IMR-90 (cell line): Measurements from ENCODE around the gene ZDBF2. TPM values are rescaled to one million over a fixed set of nuclear protein-coding genes. Genes with fewer than 3 reads are reported as not detected.
"Not testable (repeated sequence)": the region's sequence is repeated elsewhere in the genome, so short reads cannot be mapped to it uniquely, and the experiment has no call there.

Source experiments
- ATAC-seq: fragments of 200-7000 bp; cut with Tn5 transposase; 2 replicates; pipeline ENCODE4 v1.9.1; 2020; ENCODE audit warnings: low read depth, mild to moderate bottlenecking, moderate library complexity
- BruUV-seq: library from RNA; stranded (reverse); fragments of 400-500 nt; replicated peaks from 2 replicates; lab custom pipeline; 2021; lab: Mats Ljungman, UMichigan
- CTCF ChIA-PET: fragments of 300-600 bp; formaldehyde crosslinking; extraction: SDS; loops from one replicate; lab custom pipeline; 2021; ENCODE audit warnings: antibody characterized with exemption; lab: Yijun Ruan, JAX
- POLR2A ChIA-PET: fragments of 300-600 bp; sonication (Branson Sonifier 250); formaldehyde crosslinking; loops from one replicate; lab custom pipeline; 2022; ENCODE audit warnings: antibody characterized with exemption; ENCODE audit not compliant: unreplicated experiment; lab: Charles Lee
- DNase-seq: peaks from one replicate; pipeline ENCODE4 v3.0.0; 2013
- H2AFZ ChIP-seq: replicated peaks from 2 replicates; pipeline ENCODE3; 2013; ENCODE audit warnings: low read length, mild to moderate bottlenecking; ENCODE audit not compliant: poor library complexity
- H2AK5ac ChIP-seq: 2 replicates; pipeline ENCODE4 v1.6.1; 2013; ENCODE audit warnings: low read depth, low read length, inconsistent platforms
- H2AK9ac ChIP-seq: replicated peaks from 2 replicates; pipeline ENCODE3; 2013; ENCODE audit warnings: mild to moderate bottlenecking, low read depth, low read length, moderate library complexity; ENCODE audit not compliant: poor library complexity
- H2BK120ac ChIP-seq: 2 replicates; pipeline ENCODE4 v1.6.1; 2013; ENCODE audit warnings: low read depth, low read length, inconsistent platforms
- H2BK15ac ChIP-seq: 3 replicates; pipeline ENCODE4 v1.6.1; 2013; ENCODE audit warnings: low read depth, low read length, inconsistent platforms
- H2BK20ac ChIP-seq: 2 replicates; pipeline ENCODE4 v1.6.1; 2013; ENCODE audit warnings: low read depth, mild to moderate bottlenecking, inconsistent platforms, low read length, moderate library complexity
- H2BK5ac ChIP-seq: 2 replicates; pipeline ENCODE4 v1.6.1; 2013; ENCODE audit warnings: mild to moderate bottlenecking, low read depth, low read length, inconsistent platforms; ENCODE audit not compliant: poor library complexity, severe bottlenecking
- H3K14ac ChIP-seq: replicated peaks from 2 replicates; pipeline ENCODE4 v1.6.1; 2013; ENCODE audit warnings: low read depth, low read length, inconsistent platforms
- H3K18ac ChIP-seq: 2 replicates; pipeline ENCODE4 v1.6.1; 2013; ENCODE audit warnings: low read depth, low read length, control low read depth
- H3K23ac ChIP-seq: 2 replicates; pipeline ENCODE4 v1.6.1; 2013; ENCODE audit warnings: low read depth, low read length, inconsistent platforms
- H3K27ac ChIP-seq: 2 replicates; pipeline ENCODE4 v1.5.1; 2013; ENCODE audit warnings: mild to moderate bottlenecking, control low read depth, low read length; ENCODE audit not compliant: insufficient read depth
- H3K27me3 ChIP-seq: 2 replicates; pipeline ENCODE4 v1.6.1; 2013; ENCODE audit warnings: low read length; ENCODE audit not compliant: control insufficient read depth, insufficient read depth
- H3K36me3 ChIP-seq: 2 replicates; pipeline ENCODE4 v1.6.1; 2013; ENCODE audit warnings: low read length, mixed read lengths; ENCODE audit not compliant: control insufficient read depth, insufficient read depth
- H3K4ac ChIP-seq: 2 replicates; pipeline ENCODE4 v1.6.1; 2013; ENCODE audit warnings: low read depth, low read length, inconsistent platforms
- H3K4me1 ChIP-seq: 2 replicates; pipeline ENCODE4 v1.6.1; 2013; ENCODE audit warnings: low read length, mixed read lengths; ENCODE audit not compliant: control insufficient read depth, insufficient read depth
- H3K4me2 ChIP-seq: 2 replicates; pipeline ENCODE4 v1.6.1; 2013; ENCODE audit warnings: low read depth, mild to moderate bottlenecking, control low read depth, low read length, moderate library complexity
- H3K4me3 ChIP-seq: 2 replicates; pipeline ENCODE4 v1.5.1; 2013; ENCODE audit warnings: low read depth, mild to moderate bottlenecking, control low read depth, low read length, moderate library complexity; ENCODE audit not compliant: insufficient read depth
- H3K56ac ChIP-seq: 2 replicates; pipeline ENCODE4 v1.6.1; 2013; ENCODE audit warnings: low read length, inconsistent platforms; ENCODE audit not compliant: insufficient read depth; ENCODE audit errors: extremely low read depth
- H3K79me1 ChIP-seq, 2 experiments: 2 replicates each; pipeline ENCODE4 v1.6.1; 2013; ENCODE audit warnings: low read length in 2 of 2, inconsistent platforms in 1 of 2, low read depth in 1 of 2
- H3K9ac ChIP-seq: 2 replicates; pipeline ENCODE4 v1.6.1; 2013; ENCODE audit warnings: low read depth, low read length, control low read depth
- H3K9me1 ChIP-seq: 2 replicates; pipeline ENCODE4 v1.6.1; 2013; ENCODE audit warnings: low read length, inconsistent platforms; ENCODE audit not compliant: insufficient read depth
- H3K9me3 ChIP-seq: 2 replicates; pipeline ENCODE4 v1.6.1; 2013; ENCODE audit warnings: low read length; ENCODE audit not compliant: control insufficient read depth, insufficient read depth
- H4K20me1 ChIP-seq: 2 replicates; pipeline ENCODE4 v1.6.1; 2013; ENCODE audit warnings: low read length, inconsistent platforms; ENCODE audit not compliant: insufficient read depth
- H4K5ac ChIP-seq: 2 replicates; pipeline ENCODE4 v1.6.1; 2013; ENCODE audit warnings: mild to moderate bottlenecking, low read depth, low read length, control low read depth
- H4K8ac ChIP-seq, 2 experiments: 2 replicates each; pipeline ENCODE4 v1.6.1; 2013; ENCODE audit warnings: low read depth in 2 of 2, low read length in 2 of 2, control low read depth in 1 of 2, inconsistent platforms in 1 of 2
- H4K91ac ChIP-seq: 2 replicates; pipeline ENCODE4 v1.6.1; 2013; ENCODE audit warnings: low read depth, low read length, inconsistent platforms; ENCODE audit not compliant: insufficient read depth
- WGBS, 2 experiments: methylation state at CpG; one replicate each; pipeline versions ENCODE4 v1.1.5 to v1.1.7; 2013; ENCODE audit warnings: missing lambda C conversion rate in 2 of 2; ENCODE audit not compliant: insufficient read length in 1 of 2; ENCODE audit errors: extremely low coverage in 2 of 2; 5-methylcytosine and 5-hydroxymethylcytosine counted together
- dilution Hi-C: fragments of 300-500 bp; cut with HindIII; formaldehyde crosslinking; loops from one replicate; pipeline ENCODE4 v1.14.3; 2018; ENCODE audit warnings: low sequenced_read_pairs; ENCODE audit not compliant: unreplicated experiment
- in situ Hi-C: fragments of 300-500 bp; cut with MboI; formaldehyde crosslinking; loops from 3 replicates; pipeline ENCODE4 v1.14.3; 2019; ENCODE audit warnings: low sequenced_read_pairs, inconsistent platforms, mixed read lengths
- intact Hi-C: fragments of 100-400 bp; cut with micrococcal nuclease; formaldehyde crosslinking; loops from 2 replicates; pipeline ENCODE4 v1.10.0; 2022
- polyA plus RNA-seq, 3 experiments: library from polyadenylated mRNA; depleted of rRNA; stranded (reverse); fragments of >200 nt; gene quantifications; 2 replicates each; pipeline ENCODE4 v1.2.3, GENCODE V29; 2012; ENCODE audit warnings: low replicate concordance in 1 of 3
- total RNA-seq: library from RNA; depleted of rRNA; stranded (reverse); fragments of >200 nt; gene quantifications from 2 replicates; pipeline ENCODE4 v1.2.3, GENCODE V29; 2012

Gene ZDBF2
- total and polyA plus RNA-seq, 2 of the 4 experiments (the other 2 are of a cell fraction) = 1.9 to 10.2 TPM

DNA sequence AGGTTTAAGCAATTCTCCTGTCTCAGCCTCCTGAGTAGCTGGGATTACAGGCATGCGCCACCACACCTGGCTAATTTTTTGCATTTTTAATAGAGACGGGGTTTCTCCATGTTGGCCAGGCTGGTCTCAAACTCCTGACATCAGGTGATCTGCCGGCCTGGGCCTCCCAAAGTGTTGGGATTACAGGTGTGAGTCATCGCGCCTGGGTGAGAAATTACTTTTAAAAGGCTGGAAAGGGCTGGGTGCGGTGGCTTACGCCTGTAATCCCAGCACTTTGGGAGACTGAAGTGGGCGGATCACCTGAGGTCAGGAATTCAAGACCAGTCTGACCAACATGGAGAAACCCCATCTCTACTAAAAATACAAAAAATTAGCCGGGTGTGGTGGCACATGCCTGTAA, 45.8 kb upstream of the ZDBF2 start:
- DNase-seq, CTCF ChIA-PET, H4K91ac ChIP-seq, ATAC-seq, H3K4ac ChIP-seq, H3K9me3 ChIP-seq, intact Hi-C loops, H4K5ac ChIP-seq, H3K23ac ChIP-seq, H2AFZ ChIP-seq, H3K4me1 ChIP-seq, in situ Hi-C loops, H3K36me3 ChIP-seq, H2BK5ac ChIP-seq, H4K8ac ChIP-seq, H2BK15ac ChIP-seq, H3K9ac ChIP-seq, H3K4me2 ChIP-seq, H4K20me1 ChIP-seq, H3K27ac ChIP-seq, H3K4me3 ChIP-seq, H3K18ac ChIP-seq, H2BK120ac ChIP-seq, POLR2A ChIA-PET, H3K27me3 ChIP-seq, dilution Hi-C loops, H3K56ac ChIP-seq, H3K9me1 ChIP-seq, H3K79me1 ChIP-seq, H2BK20ac ChIP-seq, H2AK9ac ChIP-seq, H2AK5ac ChIP-seq, BruUV-seq, H3K14ac ChIP-seq: not testable (repeated sequence)
- WGBS, 2 experiments = 100% methylated on average over 1 of the region's 9 CpGs; no CpG with 5 or more reads in 1 of the 2 experiments
